Measurements from ENCODE around the gene FXYD5. TPM values are rescaled to one million over a fixed set of nuclear protein-coding genes. Genes with fewer than 3 reads are reported as not detected.

The FXYD5 gene
- total RNA-seq, 2 experiments from 2014 or later, result 262 to 354 TPM

DNA sequence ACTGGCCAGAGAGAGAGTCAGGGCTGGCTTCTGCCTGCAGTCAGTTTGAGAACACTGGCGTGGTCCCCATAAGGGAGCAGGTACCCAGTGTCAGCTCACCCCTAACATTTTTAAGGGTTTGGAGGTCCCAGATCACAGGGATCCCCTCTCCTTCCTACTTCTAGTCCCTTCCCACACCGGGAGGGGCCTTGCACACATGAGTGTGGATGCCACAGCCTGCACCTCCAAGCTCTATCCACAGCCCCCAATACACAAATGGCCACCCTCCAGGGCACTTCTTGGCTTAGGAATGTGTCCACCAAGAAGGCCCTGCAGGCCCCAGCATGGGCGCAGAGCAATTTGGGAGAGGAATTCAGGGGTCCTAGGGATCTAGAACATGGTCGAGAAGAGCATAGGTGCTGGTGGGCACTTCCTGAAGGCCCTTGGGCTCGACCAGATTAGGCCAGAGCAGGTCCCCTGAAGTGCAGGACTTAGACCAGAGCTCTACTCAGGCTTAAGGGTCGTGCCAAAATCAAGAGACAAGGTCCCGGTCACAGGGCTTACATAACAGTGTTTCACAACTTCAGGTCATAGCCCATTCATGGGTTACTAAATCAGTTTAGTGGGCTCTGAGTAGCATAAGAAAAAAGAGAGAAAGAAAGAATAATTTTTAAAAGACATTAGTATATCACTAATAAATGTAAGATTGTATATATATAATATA lies 16.0 kb downstream of the FXYD5 start:
- peaks cover 8% of the 10 kb centered on the region for H3K9me3 Mint-ChIP-seq (ENCODE audit: low read depth)
- peaks cover 28% of the 10 kb centered on the region for H3K4me1 Mint-ChIP-seq
- CTCF ChIA-PET, result interaction anchor here (1.5 kb wide), 1 partner anchor 16 kb away, joined by 4 read pairs; the partner anchor contains the start of gene FXYD5
- H3K27ac Mint-ChIP-seq, result no peak overlapping the region
- no peak for ATAC-seq
- no peak for DNase-seq
- no peak overlapping the region for H3K4me3 Mint-ChIP-seq
- no peaks in the 10 kb centered on the region for H3K27me3 Mint-ChIP-seq
- peaks cover 60% of the 10 kb centered on the region for H3K36me3 Mint-ChIP-seq

- H3K27ac Mint-ChIP-seq, result peak overlapping the region; percentile 63
These were observed 17.2 kb downstream of the FXYD5 start for GRCh38 chr19:35171730-35172129.

GRCh38 chr19:35174226-35174625 lies 19.7 kb downstream of the FXYD5 start:
- no peak for DNase-seq
- H3K27ac Mint-ChIP-seq, result peak overlapping the region; percentile 51
- no peak for ATAC-seq
- H3K4me1 Mint-ChIP-seq, result peaks cover 10% of the 10 kb centered on the region
- CTCF ChIA-PET, result interaction anchor here (1.0 to 1.3 kb wide), 2 partner anchors 15 to 26 kb away, joined by 3 read pairs; no protein-coding TSS in a partner anchor
- no peaks in the 10 kb centered on the region for H3K27me3 Mint-ChIP-seq
- peaks cover 32% of the 10 kb centered on the region for H3K36me3 Mint-ChIP-seq
- no peak overlapping the region for H3K4me3 Mint-ChIP-seq
- H3K9me3 Mint-ChIP-seq (ENCODE audit: low read depth), result peaks cover 3% of the 10 kb centered on the region

More at GRCh38 chr19:35171730-35172129, 17.2 kb downstream of the FXYD5 start:
- Mint-ChIP-seq H3K4me1 (peaks cover 20% of the 10 kb centered on the region), H3K4me3 (no peak overlapping the region), H3K27me3 (no peaks in the 10 kb centered on the region), H3K9me3 (ENCODE audit: low read depth) (no peaks in the 10 kb centered on the region), H3K36me3 (peaks cover 48% of the 10 kb centered on the region)
- CTCF ChIA-PET, result interaction anchor here (0.7 to 2.2 kb wide), 5 partner anchors 17 to 40 kb away, joined by 3 to 9 read pairs (median 4); no protein-coding TSS in a partner anchor
- DNase-seq, result no peak
- peak; percentile 55 for ATAC-seq

GRCh38 chr19:35176181-35176570 lies 21.6 kb downstream of the FXYD5 start:
- H3K4me1 Mint-ChIP-seq, result peaks cover 14% of the 10 kb centered on the region

GRCh38 chr19:35177377-35178274 lies 23.1 kb downstream of the FXYD5 start:
- DNase-seq, result no peak
- H3K36me3 Mint-ChIP-seq, result peaks cover 8% of the 10 kb centered on the region
- no peak for ATAC-seq
- peaks cover 9% of the 10 kb centered on the region for H3K4me1 Mint-ChIP-seq
- CTCF ChIA-PET, result interaction anchor here (1.1 to 1.4 kb wide), 3 partner anchors 11 to 42 kb away, joined by 3 read pairs; no protein-coding TSS in a partner anchor
- peaks cover 3% of the 10 kb centered on the region for H3K9me3 Mint-ChIP-seq (ENCODE audit: low read depth)
- no peak overlapping the region for H3K4me3 Mint-ChIP-seq
- H3K27me3 Mint-ChIP-seq, result no peaks in the 10 kb centered on the region
- H3K27ac Mint-ChIP-seq, result no peak overlapping the region

More at GRCh38 chr19:35176181-35176570, 21.6 kb downstream of the FXYD5 start:
- Mint-ChIP-seq H3K9me3 (ENCODE audit: low read depth) (peaks cover 3% of the 10 kb centered on the region), H3K36me3 (peaks cover 19% of the 10 kb centered on the region), H3K4me3 (no peak overlapping the region), H3K27me3 (no peaks in the 10 kb centered on the region), H3K27ac (no peak overlapping the region)
- DNase-seq (no peak), ATAC-seq (no peak)
- CTCF ChIA-PET, result interaction anchor here (1.7 kb wide), 1 partner anchor 23 kb away, joined by 4 read pairs; no protein-coding TSS in a partner anchor

DNA sequence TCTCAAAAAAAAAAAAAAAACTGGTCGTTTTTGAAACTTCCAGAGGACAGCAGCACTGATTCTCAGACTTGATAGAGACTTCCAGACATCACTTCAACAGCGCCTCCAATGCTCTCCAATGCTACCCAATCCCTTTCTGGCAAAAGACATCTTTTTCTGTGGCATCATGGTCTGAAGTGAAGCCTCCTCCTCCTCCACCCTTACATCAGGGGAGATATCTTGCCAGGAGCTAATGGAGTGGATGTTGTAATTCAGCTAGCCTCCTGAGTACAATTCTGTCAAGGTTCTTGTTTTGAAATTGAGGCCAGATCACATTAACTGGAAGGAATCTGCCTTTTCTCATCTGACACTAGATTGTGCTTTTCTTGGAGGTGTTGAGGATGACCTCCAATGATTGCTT lies 24.2 kb downstream of the FXYD5 start:
- H3K27ac Mint-ChIP-seq, result no peak overlapping the region
- H3K27me3 Mint-ChIP-seq, result no peaks in the 10 kb centered on the region
- H3K36me3 Mint-ChIP-seq, result peaks cover 5% of the 10 kb centered on the region
- peaks cover 9% of the 10 kb centered on the region for H3K4me1 Mint-ChIP-seq
- CTCF ChIA-PET, result interaction anchor here (1.2 to 1.4 kb wide), 2 partner anchors 37 to 43 kb away, joined by 3 read pairs; no protein-coding TSS in a partner anchor
- no peak for ATAC-seq
- peaks cover 5% of the 10 kb centered on the region for H3K9me3 Mint-ChIP-seq (ENCODE audit: low read depth)
- no peak overlapping the region for H3K4me3 Mint-ChIP-seq
- DNase-seq, result no peak

- CTCF ChIA-PET, result interaction anchor here (0.6 to 1.0 kb wide), 4 partner anchors 28 to 284 kb away, joined by 3 read pairs; no protein-coding TSS in a partner anchor
- Mint-ChIP-seq H3K9me3 (ENCODE audit: low read depth) (peaks cover 5% of the 10 kb centered on the region), H3K27me3 (no peaks in the 10 kb centered on the region), H3K27ac (no peak overlapping the region), H3K4me3 (no peak overlapping the region), H3K4me1 (peaks cover 9% of the 10 kb centered on the region), H3K36me3 (peaks cover 4% of the 10 kb centered on the region)
- ATAC-seq (no peak), DNase-seq (no peak)
These were observed 25.3 kb downstream of the FXYD5 start for GRCh38 chr19:35179830-35180229.

DNA sequence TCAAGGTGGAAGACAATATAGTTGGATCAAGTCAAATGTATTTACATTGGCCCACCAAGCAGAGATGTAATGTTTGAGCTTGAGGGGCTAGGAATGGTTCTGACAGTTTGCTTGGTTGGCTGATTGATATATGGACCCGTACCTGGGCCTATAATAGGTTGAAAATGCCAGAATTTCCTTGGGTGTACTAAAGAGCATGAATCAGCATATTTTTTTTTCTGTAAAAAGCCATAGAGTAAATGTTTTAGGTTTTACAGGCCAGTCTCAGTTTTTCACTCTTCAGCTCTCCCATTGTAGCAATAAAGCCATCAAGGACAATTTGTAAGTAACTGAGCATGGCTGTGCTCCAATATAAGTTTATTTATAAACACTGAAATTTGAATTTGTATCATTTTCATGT lies 26.9 kb downstream of the FXYD5 start:
- ATAC-seq (no peak), DNase-seq (no peak)
- CTCF ChIA-PET, result interaction anchor here (0.8 to 1.6 kb wide), 4 partner anchors 28 to 153 kb away, joined by 3 to 5 read pairs (median 4); partner anchors contain the start of gene FXYD5
- Mint-ChIP-seq H3K9me3 (ENCODE audit: low read depth) (peaks cover 5% of the 10 kb centered on the region), H3K36me3 (peaks cover 4% of the 10 kb centered on the region), H3K4me3 (no peak overlapping the region), H3K27me3 (no peaks in the 10 kb centered on the region), H3K27ac (no peak overlapping the region), H3K4me1 (peaks cover 9% of the 10 kb centered on the region)

DNA sequence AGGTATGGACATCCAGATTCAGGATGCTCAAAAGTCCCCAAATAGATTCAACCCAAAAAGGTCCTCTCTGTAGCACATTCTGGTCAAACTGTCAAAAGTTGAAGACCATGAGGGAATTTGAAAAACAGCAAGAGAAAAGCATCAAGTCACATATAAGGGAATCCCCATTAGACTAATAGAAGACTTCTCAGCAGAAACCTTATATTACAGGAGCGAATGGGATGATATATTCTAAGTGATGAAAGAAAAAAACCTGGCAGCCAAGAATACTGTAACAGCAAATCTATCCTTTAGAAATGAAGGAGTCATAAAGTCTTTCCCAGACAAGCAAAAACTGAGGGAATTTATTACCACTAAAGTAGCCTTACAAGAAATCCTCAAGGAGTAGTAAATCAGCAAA lies 29.7 kb downstream of the FXYD5 start:
- CTCF ChIA-PET, result interaction anchor here (2.3 kb wide), 1 partner anchor 27 kb away, joined by 6 read pairs; no protein-coding TSS in a partner anchor
- Mint-ChIP-seq H3K9me3 (ENCODE audit: low read depth) (peaks cover 2% of the 10 kb centered on the region), H3K4me3 (no peak overlapping the region), H3K27ac (no peak overlapping the region), H3K4me1 (peaks cover 6% of the 10 kb centered on the region), H3K27me3 (peaks cover 2% of the 10 kb centered on the region), H3K36me3 (peaks cover 2% of the 10 kb centered on the region)
- ATAC-seq (no peak), DNase-seq (no peak)

DNA sequence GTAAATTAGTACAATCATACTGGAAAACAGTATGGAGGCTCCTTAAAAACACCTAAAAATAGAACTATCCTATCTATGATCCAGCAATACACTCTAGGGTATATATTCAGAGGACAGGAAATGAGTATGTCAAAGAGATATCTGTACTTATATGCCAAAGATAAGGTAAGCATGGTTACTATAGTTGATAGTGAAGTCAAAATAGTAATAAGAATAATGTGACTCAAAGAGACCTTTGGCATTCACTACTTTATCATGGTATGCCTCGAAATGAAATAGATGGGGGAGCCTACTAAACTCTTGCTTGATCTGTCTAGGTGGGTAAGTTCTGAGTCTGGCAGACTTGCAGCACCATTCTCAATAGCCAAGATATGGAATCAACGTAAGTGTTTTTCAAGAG lies 30.3 kb downstream of the FXYD5 start:
- Mint-ChIP-seq H3K27me3 (peaks cover 5% of the 10 kb centered on the region), H3K9me3 (ENCODE audit: low read depth) (peaks cover 2% of the 10 kb centered on the region), H3K27ac (no peak overlapping the region), H3K4me1 (peaks cover 1% of the 10 kb centered on the region), H3K4me3 (no peak overlapping the region), H3K36me3 (peaks cover 2% of the 10 kb centered on the region)
- CTCF ChIA-PET, result no interaction called here
- DNase-seq, result no peak
- ATAC-seq, result no peak

- Mint-ChIP-seq H3K4me1 (no peaks in the 10 kb centered on the region), H3K27ac (no peak overlapping the region), H3K4me3 (no peak overlapping the region), H3K9me3 (ENCODE audit: low read depth) (no peaks in the 10 kb centered on the region), H3K36me3 (peaks cover 3% of the 10 kb centered on the region), H3K27me3 (peaks cover 11% of the 10 kb centered on the region)
- peak; percentile 16 for DNase-seq
- CTCF ChIA-PET, result interaction anchor here (0.6 to 1.8 kb wide), 4 partner anchors 17 to 80 kb away, joined by 3 to 5 read pairs (median 4); no protein-coding TSS in a partner anchor
- ATAC-seq, result no peak
These were observed 39.8 kb downstream of the FXYD5 start for GRCh38 chr19:35194012-35194984.

DNA sequence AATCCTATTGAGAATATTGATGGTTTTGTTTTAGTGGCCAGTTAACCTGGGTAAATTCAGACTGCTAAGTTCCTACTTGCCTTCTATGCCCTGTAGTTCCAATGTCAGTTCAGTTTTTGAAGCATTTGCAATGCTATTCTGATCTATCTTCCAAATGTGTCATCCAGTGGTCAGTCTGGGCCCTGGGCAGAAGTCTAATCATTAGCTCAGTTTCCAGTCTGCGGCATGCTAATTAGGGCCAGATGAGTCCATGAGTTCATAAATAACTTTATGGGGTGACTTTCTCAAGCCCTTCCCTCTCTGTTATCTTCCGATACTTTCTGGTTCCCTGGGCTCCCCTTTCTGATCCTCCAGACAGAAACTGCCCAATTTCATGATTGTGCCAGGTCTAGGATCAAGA lies 41.3 kb downstream of the FXYD5 start:
- CTCF ChIA-PET, result no interaction called here
- Mint-ChIP-seq H3K4me3 (no peak overlapping the region), H3K27me3 (peaks cover 4% of the 10 kb centered on the region), H3K4me1 (peaks cover 2% of the 10 kb centered on the region), H3K27ac (no peak overlapping the region), H3K9me3 (ENCODE audit: low read depth) (no peaks in the 10 kb centered on the region), H3K36me3 (peaks cover 3% of the 10 kb centered on the region)
- ATAC-seq (no peak), DNase-seq (peak; percentile 4)
